ENCODE results near the gene NAALADL1.

The NAALADL1 gene

GRCh38 chr11:64996710-64997380 lies 61.5 kb downstream of the NAALADL1 start, which contains the start of gene BATF2:
TSS of gene BATF2 (minus strand) at chr11:64996971. CDS start at chr11:64996914, 57 bp downstream.
- Histone ChIP-seq H3K27ac (ENCODE audit: low read depth, low read length, severe bottlenecking) (no peak within 1 kb of the TSS), H3K36me3 (ENCODE audit: control insufficient read depth, insufficient read depth, low read length) (no peaks in the 10 kb centered on the region), H3K4me3 (ENCODE audit: extremely low read depth, insufficient read depth, low read length, poor library complexity, severe bottlenecking) (no peak within 1 kb of the TSS), H3K4me1 (ENCODE audit: control insufficient read depth, insufficient read depth, low read length, poor library complexity, severe bottlenecking) (no peaks in the 10 kb centered on the region), H3K9me3 (ENCODE audit: control insufficient read depth, low read length) (no peaks in the 10 kb centered on the region)
- WGBS, 2 experiments (ENCODE audit: insufficient coverage in 2 of 2): 35 to 37% methylated on average over 6 to 7 of the region's 9 CpGs

GRCh38 chr11:64996327-64996709 lies 62.0 kb downstream of the NAALADL1 start:
- no peaks in the 10 kb centered on the region for H3K4me1 ChIP-seq (ENCODE audit: control insufficient read depth, insufficient read depth, low read length, poor library complexity, severe bottlenecking)
- H3K27ac ChIP-seq (ENCODE audit: low read depth, low read length, severe bottlenecking): no peak overlapping the region
- no peaks in the 10 kb centered on the region for H3K36me3 ChIP-seq (ENCODE audit: control insufficient read depth, insufficient read depth, low read length)
- no peak overlapping the region for H3K4me3 ChIP-seq (ENCODE audit: extremely low read depth, insufficient read depth, low read length, poor library complexity, severe bottlenecking)
- WGBS, 2 experiments (ENCODE audit: insufficient coverage in 2 of 2): 77 to 89% methylated on average over 8 to 11 of the region's 11 CpGs
- no peaks in the 10 kb centered on the region for H3K9me3 ChIP-seq (ENCODE audit: control insufficient read depth, low read length)

Data from mesodermal cell (in vitro differentiated cells).